PC-3 (cell line): ENCODE data around the gene ADARB2. TPM values are rescaled to one million over a fixed set of nuclear protein-coding genes. Genes with fewer than 3 reads are reported as not detected.

ENCODE experiments used
- ATAC-seq: fragments of 200-7000 bp; cut with Tn5 transposase; 2 replicates; pipeline ENCODE4 v1.9.1; 2020; ENCODE audit warnings: mild to moderate bottlenecking, moderate library complexity
- BruUV-seq: library from RNA; stranded (reverse); fragments of 400-500 nt; replicated peaks from 2 replicates; lab custom pipeline; 2021; lab: Mats Ljungman, UMichigan
- CTCF ChIA-PET: fragments of 300-600 bp; sonication (Branson Sonifier 250); formaldehyde crosslinking; loops from one replicate; lab custom pipeline; 2022; ENCODE audit warnings: antibody characterized with exemption; lab: Charles Lee
- POLR2A ChIA-PET: fragments of 300-600 bp; sonication (Branson Sonifier 250); formaldehyde crosslinking; loops from one replicate; lab custom pipeline; 2022; ENCODE audit warnings: antibody characterized with exemption; ENCODE audit not compliant: unreplicated experiment; lab: Charles Lee
- DNase-seq: peaks from one replicate; pipeline ENCODE4 v3.0.0-alpha.2; 2015
- H2AFZ ChIP-seq: fragments of 300-600 bp; sonication (generic); 2 replicates; pipeline ENCODE4 v1.6.0; 2016; ENCODE audit warnings: antibody characterized with exemption, low read length
- H3F3A ChIP-seq: fragments of 300-600 bp; sonication (generic); one replicate; pipeline ENCODE4 v1.6.0; 2017; ENCODE audit warnings: antibody characterized with exemption, low read length, control low read depth, mild to moderate bottlenecking; ENCODE audit not compliant: unreplicated experiment
- H3K27ac ChIP-seq: fragments of 300-600 bp; sonication (generic); 2 replicates; pipeline ENCODE4 v1.5.1; 2016; ENCODE audit warnings: mild to moderate bottlenecking, low read length
- H3K27me3 ChIP-seq: fragments of 300-600 bp; sonication (generic); 2 replicates; pipeline ENCODE4 v1.6.1; 2016; ENCODE audit warnings: low read length, mixed read lengths
- H3K36me3 ChIP-seq: fragments of 300-600 bp; sonication (generic); 2 replicates; pipeline ENCODE4 v1.6.1; 2016; ENCODE audit warnings: low read depth, mixed run types, low read length, mixed read lengths
- H3K4me1 ChIP-seq: fragments of 300-600 bp; sonication (generic); 2 replicates; pipeline ENCODE4 v1.5.1; 2016; ENCODE audit warnings: low read length; ENCODE audit not compliant: insufficient read depth
- H3K4me2 ChIP-seq: fragments of 300-600 bp; sonication (generic); 2 replicates; pipeline ENCODE4 v1.6.0; 2016; ENCODE audit warnings: low read length
- H3K4me3 ChIP-seq: fragments of 300-600 bp; sonication (generic); 2 replicates; pipeline ENCODE4 v1.5.1; 2016; ENCODE audit warnings: mild to moderate bottlenecking, low read length, mixed read lengths
- H3K79me2 ChIP-seq: fragments of 300-600 bp; sonication (generic); 2 replicates; pipeline ENCODE4 v1.6.1; 2017; ENCODE audit warnings: low read length, mixed read lengths
- H3K9ac ChIP-seq: fragments of 300-600 bp; sonication (generic); 2 replicates; pipeline ENCODE4 v1.6.0; 2016; ENCODE audit warnings: mild to moderate bottlenecking, low read length
- H3K9me2 ChIP-seq: fragments of 300-600 bp; sonication (generic); replicated peaks from 2 replicates; pipeline ENCODE4 v1.6.1; 2016; ENCODE audit warnings: mixed run types, low read length, mixed read lengths
- H3K9me3 ChIP-seq: fragments of 300-600 bp; sonication (generic); 2 replicates; pipeline ENCODE4 v1.6.1; 2016; ENCODE audit warnings: low read length, mixed read lengths
- H4K20me1 ChIP-seq: fragments of 300-600 bp; sonication (generic); 2 replicates; pipeline ENCODE4 v1.6.1; 2016; ENCODE audit warnings: low read length, mixed read lengths
- EZH2 ChIP-seq: fragments of 300-600 bp; sonication (generic); IDR thresholded peaks from one replicate; pipeline ENCODE4 v1.6.1; 2017; ENCODE audit warnings: antibody characterized with exemption, mild to moderate bottlenecking, low read length; ENCODE audit not compliant: unreplicated experiment
- EZH2phosphoT487 ChIP-seq: fragments of 300-600 bp; sonication (generic); IDR thresholded peaks from 2 replicates; pipeline ENCODE4 v1.6.1; 2018; ENCODE audit warnings: mild to moderate bottlenecking, antibody characterized with exemption, low read length, borderline replicate concordance
- intact Hi-C: fragments of 100-400 bp; cut with micrococcal nuclease; formaldehyde crosslinking; loops from 2 replicates; pipeline ENCODE4 v1.9.0; 2023
- total RNA-seq: library from RNA; depleted of rRNA; stranded (reverse); fragments of >200 nt; gene quantifications from 2 replicates; pipeline ENCODE4 v1.2.3, GENCODE V29; 2014
- TF ChIP-seq, protein P1 (sequence below): fragments of 300-600 bp; sonication (generic); conservative IDR thresholded peaks from 2 replicates; pipeline ENCODE4 v1.5.1; 2017; ENCODE audit warnings: antibody characterized with exemption, low read depth, mild to moderate bottlenecking, low read length

The ADARB2 gene
- total RNA-seq, 1 experiment from 2014 or later: not detected

DNA sequence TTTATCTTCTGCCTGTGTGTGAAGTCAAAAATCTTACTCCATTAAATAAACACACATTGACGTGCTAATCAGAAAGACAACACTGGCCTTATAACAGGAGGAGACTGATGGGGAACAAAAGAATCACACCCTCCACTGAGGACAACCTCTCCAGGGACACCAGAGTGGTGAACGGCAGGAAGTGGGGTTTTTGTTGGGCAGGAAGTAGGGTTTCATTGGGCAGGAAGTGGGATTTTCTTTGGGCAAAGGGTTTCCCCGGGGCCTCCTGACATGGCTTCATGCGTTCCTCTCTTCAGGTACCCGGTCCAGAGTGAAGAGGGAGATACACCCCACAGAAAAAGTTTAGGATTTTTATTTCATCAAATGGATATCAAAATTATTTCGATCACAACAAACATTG lies 30.6 kb downstream of the ADARB2 start:
- ChIA-PET CTCF (no interaction called here), POLR2A (no interaction called here)
- TF ChIP-seq, protein P1, sequence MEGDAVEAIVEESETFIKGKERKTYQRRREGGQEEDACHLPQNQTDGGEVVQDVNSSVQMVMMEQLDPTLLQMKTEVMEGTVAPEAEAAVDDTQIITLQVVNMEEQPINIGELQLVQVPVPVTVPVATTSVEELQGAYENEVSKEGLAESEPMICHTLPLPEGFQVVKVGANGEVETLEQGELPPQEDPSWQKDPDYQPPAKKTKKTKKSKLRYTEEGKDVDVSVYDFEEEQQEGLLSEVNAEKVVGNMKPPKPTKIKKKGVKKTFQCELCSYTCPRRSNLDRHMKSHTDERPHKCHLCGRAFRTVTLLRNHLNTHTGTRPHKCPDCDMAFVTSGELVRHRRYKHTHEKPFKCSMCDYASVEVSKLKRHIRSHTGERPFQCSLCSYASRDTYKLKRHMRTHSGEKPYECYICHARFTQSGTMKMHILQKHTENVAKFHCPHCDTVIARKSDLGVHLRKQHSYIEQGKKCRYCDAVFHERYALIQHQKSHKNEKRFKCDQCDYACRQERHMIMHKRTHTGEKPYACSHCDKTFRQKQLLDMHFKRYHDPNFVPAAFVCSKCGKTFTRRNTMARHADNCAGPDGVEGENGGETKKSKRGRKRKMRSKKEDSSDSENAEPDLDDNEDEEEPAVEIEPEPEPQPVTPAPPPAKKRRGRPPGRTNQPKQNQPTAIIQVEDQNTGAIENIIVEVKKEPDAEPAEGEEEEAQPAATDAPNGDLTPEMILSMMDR: no peak
- no peak for TF ChIP-seq EZH2
- TF ChIP-seq EZH2phosphoT487: no peak
- no TSS peak for BruUV-seq
- Histone ChIP-seq H3K27ac (no peak overlapping the region), H3F3A (no peaks in the 10 kb centered on the region), H3K9me2 (no peaks in the 10 kb centered on the region), H3K27me3 (no peaks in the 10 kb centered on the region), H3K4me3 (no peak overlapping the region), H2AFZ (no peak overlapping the region), H3K79me2 (no peaks in the 10 kb centered on the region), H4K20me1 (no peaks in the 10 kb centered on the region), H3K4me2 (no peak overlapping the region), H3K36me3 (no peaks in the 10 kb centered on the region), H3K9me3 (no peaks in the 10 kb centered on the region), H3K9ac (no peak overlapping the region), H3K4me1 (no peaks in the 10 kb centered on the region)
- DNase-seq (no peak), ATAC-seq (no peak)
- intact Hi-C loops: no loop called here

DNA sequence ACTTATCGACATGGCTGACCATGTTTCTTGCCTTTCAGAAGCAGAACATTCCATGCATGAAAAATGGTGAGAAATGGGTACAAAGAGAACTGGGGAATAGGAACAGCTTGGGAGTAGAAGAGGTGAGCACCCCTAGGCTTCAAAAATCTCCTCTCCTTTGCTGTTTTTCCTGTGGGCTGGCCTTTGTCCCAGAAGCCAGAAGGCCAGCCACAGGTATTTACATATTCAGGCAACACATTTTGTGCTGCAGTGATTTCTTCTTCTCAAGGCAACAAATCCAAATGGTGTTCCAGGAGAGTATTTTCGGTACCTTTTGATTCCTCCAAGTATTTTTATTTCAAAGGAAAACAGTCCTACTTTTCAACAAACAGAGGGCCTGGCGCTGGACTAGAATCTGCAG lies 31.1 kb downstream of the ADARB2 start:
- intact Hi-C loops: no loop called here
- ATAC-seq: no peak
- Histone ChIP-seq H3K4me1 (no peaks in the 10 kb centered on the region), H3K27me3 (no peaks in the 10 kb centered on the region), H3K9ac (no peak overlapping the region), H3K4me2 (no peak overlapping the region), H3K9me3 (no peaks in the 10 kb centered on the region), H3F3A (no peaks in the 10 kb centered on the region), H3K27ac (no peak overlapping the region), H2AFZ (no peak overlapping the region), H3K9me2 (no peaks in the 10 kb centered on the region), H4K20me1 (no peaks in the 10 kb centered on the region), H3K79me2 (no peaks in the 10 kb centered on the region), H3K4me3 (no peak overlapping the region), H3K36me3 (no peaks in the 10 kb centered on the region)
- no TSS peak for BruUV-seq
- TF ChIP-seq EZH2phosphoT487: no peak
- TF ChIP-seq EZH2: no peak
- TF ChIP-seq, protein P1: no peak
- CTCF ChIA-PET: no interaction called here
- POLR2A ChIA-PET: no interaction called here
- DNase-seq: no peak

DNA sequence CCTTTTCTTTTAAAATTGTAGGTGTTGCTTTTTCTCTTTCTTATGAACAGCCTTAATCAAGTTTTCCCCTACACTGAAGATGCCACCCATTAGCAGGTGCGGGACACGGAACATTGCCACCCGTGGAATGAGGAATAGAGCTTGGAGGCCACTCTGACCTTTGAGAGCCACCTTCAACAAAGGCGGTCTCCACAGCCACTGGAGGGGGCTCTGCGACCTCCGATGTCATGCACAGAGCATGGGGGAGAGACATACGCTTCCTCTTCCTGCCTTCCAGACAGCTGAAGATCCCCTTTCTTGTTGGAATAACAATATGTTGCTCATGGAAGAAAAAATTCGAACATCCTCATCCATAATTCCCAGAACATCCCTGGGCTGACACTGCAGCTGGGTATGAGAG lies 39.1 kb downstream of the ADARB2 start:
- H2AFZ ChIP-seq: no peak overlapping the region
- no peak for ATAC-seq
- H3K9me2 ChIP-seq: no peaks in the 10 kb centered on the region
- DNase-seq: no peak
- H3K79me2 ChIP-seq: no peaks in the 10 kb centered on the region
- no peak overlapping the region for H3K9ac ChIP-seq
- H3K4me3 ChIP-seq: no peak overlapping the region
- BruUV-seq: no TSS peak
- no peaks in the 10 kb centered on the region for H3F3A ChIP-seq
- intact Hi-C loops: no loop called here
- no peaks in the 10 kb centered on the region for H3K27me3 ChIP-seq
- H3K27ac ChIP-seq: no peak overlapping the region
- TF ChIP-seq, protein P1: no peak
- TF ChIP-seq EZH2phosphoT487 (no peak), EZH2 (no peak)
- ChIA-PET POLR2A (no interaction called here), CTCF (no interaction called here)
- no peaks in the 10 kb centered on the region for H4K20me1 ChIP-seq
- no peaks in the 10 kb centered on the region for H3K36me3 ChIP-seq
- no peaks in the 10 kb centered on the region for H3K9me3 ChIP-seq
- no peaks in the 10 kb centered on the region for H3K4me1 ChIP-seq
- H3K4me2 ChIP-seq: no peak overlapping the region
